ENCODE data around the gene PTPRE. TPM values are rescaled to one million over a fixed set of nuclear protein-coding genes. Genes with fewer than 3 reads are reported as not detected.

Gene PTPRE
- total and polyA plus RNA-seq, 10 of the 15 experiments (the other 5 are each of a cell fraction or from before 2014, with no cell fraction given): 2.9 to 7.6 (median 5.8) TPM

DNA sequence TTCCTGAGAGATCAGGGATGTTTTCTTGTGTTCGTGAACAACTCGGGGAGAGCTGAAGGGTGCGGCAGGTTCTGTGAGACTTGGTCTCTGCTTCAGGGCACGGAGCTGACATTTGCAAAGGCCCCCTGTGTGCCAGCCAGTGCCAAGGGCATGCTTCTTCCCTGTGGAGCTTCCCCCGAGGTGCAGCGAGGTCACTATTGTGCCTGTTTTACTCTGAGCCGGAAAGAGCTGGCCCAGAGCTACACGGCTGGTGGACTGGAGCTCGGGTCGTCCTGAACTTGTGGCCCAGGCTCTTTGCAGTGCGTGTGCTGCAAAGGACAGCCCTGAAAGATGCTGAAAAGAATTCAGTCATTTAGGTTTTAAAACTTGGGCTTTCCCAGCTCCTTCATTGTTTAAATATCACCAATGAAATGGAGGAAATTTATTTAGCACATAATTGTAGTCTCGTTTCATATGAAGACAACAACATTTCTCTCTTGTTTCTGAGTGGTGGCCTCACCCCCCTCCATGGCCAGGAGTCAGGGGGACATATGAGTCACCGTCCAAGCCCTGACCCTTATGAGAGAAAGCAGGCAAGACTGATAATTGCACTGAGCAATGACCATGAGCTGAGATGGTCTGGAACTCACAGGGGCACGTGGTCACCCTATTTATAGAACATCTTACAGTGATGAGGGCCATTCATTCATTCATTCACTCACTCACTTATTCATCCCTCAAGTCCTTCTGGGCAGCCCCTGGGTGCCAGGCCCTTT is 102.6 kb downstream of the PTPRE start:
- SMC1A ChIA-PET (ENCODE audit: uncharacterized antibody, unreplicated experiment): interaction anchor here (0.7 to 1.1 kb wide), 2 partner anchors 8 to 63 kb away, joined by 3 read pairs; no protein-coding TSS in a partner anchor
- no peak for FAIRE-seq
- no peak for TF ChIP-seq NR2C1 (IDR thresholded peaks at IDR 0.05)
- TF ChIP-seq CBX5 (IDR thresholded peaks at IDR 0.05; ENCODE audit: low read depth): no peak
- TF ChIP-seq, protein P1, sequence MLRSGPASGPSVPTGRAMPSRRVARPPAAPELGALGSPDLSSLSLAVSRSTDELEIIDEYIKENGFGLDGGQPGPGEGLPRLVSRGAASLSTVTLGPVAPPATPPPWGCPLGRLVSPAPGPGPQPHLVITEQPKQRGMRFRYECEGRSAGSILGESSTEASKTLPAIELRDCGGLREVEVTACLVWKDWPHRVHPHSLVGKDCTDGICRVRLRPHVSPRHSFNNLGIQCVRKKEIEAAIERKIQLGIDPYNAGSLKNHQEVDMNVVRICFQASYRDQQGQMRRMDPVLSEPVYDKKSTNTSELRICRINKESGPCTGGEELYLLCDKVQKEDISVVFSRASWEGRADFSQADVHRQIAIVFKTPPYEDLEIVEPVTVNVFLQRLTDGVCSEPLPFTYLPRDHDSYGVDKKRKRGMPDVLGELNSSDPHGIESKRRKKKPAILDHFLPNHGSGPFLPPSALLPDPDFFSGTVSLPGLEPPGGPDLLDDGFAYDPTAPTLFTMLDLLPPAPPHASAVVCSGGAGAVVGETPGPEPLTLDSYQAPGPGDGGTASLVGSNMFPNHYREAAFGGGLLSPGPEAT (IDR thresholded peaks at IDR 0.05; ENCODE audit: low read depth): no peak
- no peak for TF ChIP-seq SPI1 (IDR thresholded peaks at IDR 0.05; ENCODE audit: borderline replicate concordance, insufficient read depth, low read depth, low read length)
- TF ChIP-seq FOXM1 (IDR thresholded peaks at IDR 0.05; ENCODE audit: low read depth, low read length): no peak
- TF ChIP-seq SRF (IDR thresholded peaks at IDR 0.05; ENCODE audit: low read depth in 2 of 2, low read length in 2 of 2): no peak
- TF ChIP-seq E2F8 (IDR thresholded peaks at IDR 0.05; ENCODE audit: low read depth, partially characterized antibody): no peak
- no peak for TF ChIP-seq MAX (IDR thresholded peaks at IDR 0.05; ENCODE audit: low read depth, low read length)
- no peak for TF ChIP-seq RAD21 (IDR thresholded peaks at IDR 0.05; ENCODE audit: insufficient read depth, low read depth, low read length)
- no peak for TF ChIP-seq ATF3 (IDR thresholded peaks at IDR 0.05; ENCODE audit: borderline replicate concordance, extremely low read depth, low read depth, low read length)
- no peak for TF ChIP-seq NR2C2 (IDR thresholded peaks at IDR 0.05; ENCODE audit: borderline replicate concordance, control insufficient read depth, insufficient read length, low read depth)
- TF ChIP-seq DPF2 (IDR thresholded peaks at IDR 0.05): no peak
- no peak for TF ChIP-seq HCFC1 (IDR thresholded peaks at IDR 0.05; ENCODE audit: low read length)
- no peak for TF ChIP-seq CREB1 (IDR thresholded peaks at IDR 0.05; ENCODE audit: low read depth)
- no peak for TF ChIP-seq RUNX3 (IDR thresholded peaks at IDR 0.05; ENCODE audit: low read length)
- TF ChIP-seq MTA3 (IDR thresholded peaks at IDR 0.05; ENCODE audit: borderline replicate concordance, low read length): no peak
- TF ChIP-seq, protein P2, sequence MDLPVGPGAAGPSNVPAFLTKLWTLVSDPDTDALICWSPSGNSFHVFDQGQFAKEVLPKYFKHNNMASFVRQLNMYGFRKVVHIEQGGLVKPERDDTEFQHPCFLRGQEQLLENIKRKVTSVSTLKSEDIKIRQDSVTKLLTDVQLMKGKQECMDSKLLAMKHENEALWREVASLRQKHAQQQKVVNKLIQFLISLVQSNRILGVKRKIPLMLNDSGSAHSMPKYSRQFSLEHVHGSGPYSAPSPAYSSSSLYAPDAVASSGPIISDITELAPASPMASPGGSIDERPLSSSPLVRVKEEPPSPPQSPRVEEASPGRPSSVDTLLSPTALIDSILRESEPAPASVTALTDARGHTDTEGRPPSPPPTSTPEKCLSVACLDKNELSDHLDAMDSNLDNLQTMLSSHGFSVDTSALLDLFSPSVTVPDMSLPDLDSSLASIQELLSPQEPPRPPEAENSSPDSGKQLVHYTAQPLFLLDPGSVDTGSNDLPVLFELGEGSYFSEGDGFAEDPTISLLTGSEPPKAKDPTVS (IDR thresholded peaks at IDR 0.05; ENCODE audit: low read depth, low read length): no peak
- intact Hi-C loops (cut with micrococcal nuclease; ENCODE audit: unreplicated experiment): loop anchor here (2.0 kb wide), 1 partner anchor 155 kb away; no protein-coding TSS in a partner anchor
- Histone ChIP-seq H3K27me3 (replicated peaks in 1 of 2; ENCODE audit: control insufficient read depth in 2 of 2, insufficient read depth in 2 of 2, low read length in 1 of 2) (0 out of 4 replicates have a peak, but pooled peaks cover 0 to 2% of the 10 kb centered on the region in 2 experiments), H3K4me2 (ENCODE audit: control insufficient read depth, insufficient read depth) (no peak overlapping the region), H2AFZ (ENCODE audit: control insufficient read depth, low read depth, low read length) (no peak overlapping the region), H3K9ac (ENCODE audit: control insufficient read depth, insufficient read depth, low read length) (no peak overlapping the region), H3K27ac (ENCODE audit: control insufficient read depth, insufficient read depth) (no peak overlapping the region), H3K36me3 (ENCODE audit: control insufficient read depth in 2 of 2, insufficient read depth in 2 of 2, low read length in 1 of 2) (no peaks in the 10 kb centered on the region), H3K4me1 (ENCODE audit: control insufficient read depth, insufficient read depth, low read length) (no peaks in the 10 kb centered on the region), H3K79me2 (ENCODE audit: control insufficient read depth, insufficient read depth, low read length) (no peaks in the 10 kb centered on the region), H3K9me3 (replicated peaks; ENCODE audit: control insufficient read depth, insufficient read depth, low read length) (no peaks in the 10 kb centered on the region), H4K20me1 (ENCODE audit: control insufficient read depth, insufficient read depth) (no peaks in the 10 kb centered on the region), H3K4me3 (no peak overlapping the region)
- POLR2A ChIA-PET: no interaction called here
- RAD21 ChIA-PET (ENCODE audit: unreplicated experiment): interaction anchor here (1.0 kb wide), 1 partner anchor 294 kb away, joined by 3 read pairs; no protein-coding TSS in a partner anchor
- BruUV-seq (replicated peaks): no TSS peak
- no peak for ATAC-seq
- 26% methylated on average over 14 of the region's 14 CpGs for WGBS (ENCODE audit: insufficient coverage, insufficient replicate concordance, low lambda C conversion rate, missing lambda C conversion rate)
- no peak for DNase-seq (ENCODE audit: low read depth, low spot score)
- in situ Hi-C loops (cut with MboI): loop anchor here (10.0 kb wide), 1 partner anchor 295 kb away; no protein-coding TSS in a partner anchor
- CTCF ChIA-PET: interaction anchor here (0.8 to 2.4 kb wide), 9 partner anchors 20 to 329 kb away, joined by 3 to 11 read pairs (median 3); no protein-coding TSS in a partner anchor
